ES-I3 (cell line): ENCODE results near the gene FBXO4.
"Not testable (repeated sequence)": the region's sequence is repeated elsewhere in the genome, so short reads cannot be mapped to it uniquely, and the experiment has no call there.

Source experiments
- H3K36me3 ChIP-seq: 2 replicates; pipeline ENCODE4 v1.6.1; 2013; ENCODE audit warnings: mild to moderate bottlenecking, low read length, control low read depth, moderate library complexity; ENCODE audit not compliant: insufficient read depth
- H3K4me1 ChIP-seq: 2 replicates; pipeline ENCODE4 v1.6.1; 2013; ENCODE audit warnings: mild to moderate bottlenecking, control low read depth, low read length; ENCODE audit not compliant: insufficient read depth
- H3K9ac ChIP-seq: 2 replicates; pipeline ENCODE4 v1.6.1; 2013; ENCODE audit warnings: low read depth, mild to moderate bottlenecking, low read length, moderate library complexity
- H3K9me3 ChIP-seq: 2 replicates; pipeline ENCODE4 v1.6.1; 2013; ENCODE audit warnings: mild to moderate bottlenecking, low read length, moderate library complexity; ENCODE audit not compliant: control insufficient read depth, insufficient read depth

Gene FBXO4

DNA sequence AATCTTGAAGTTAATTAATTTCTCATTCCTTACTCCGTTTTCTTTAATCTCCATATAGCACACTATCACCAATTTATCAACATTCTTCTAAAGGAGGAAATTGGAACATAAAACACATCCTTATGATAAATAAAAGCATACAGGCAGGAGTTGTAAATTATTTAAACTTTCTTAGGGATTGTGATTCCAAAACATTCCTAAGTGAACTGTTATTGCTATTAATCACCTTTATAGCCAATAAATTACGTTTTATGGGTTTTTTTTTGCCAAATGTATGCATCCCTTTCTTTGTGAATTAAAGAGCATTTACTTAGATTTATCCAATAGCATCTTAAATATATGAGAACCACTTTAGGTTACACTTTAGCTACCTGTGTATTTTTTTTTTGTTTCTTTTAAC, 55.3 kb downstream of the FBXO4 start:
- Histone ChIP-seq H3K9me3 (peaks cover 4% of the 10 kb centered on the region; the same call in 1 of the 2 replicates), H3K36me3 (no peaks in the 10 kb centered on the region), H3K9ac (no peak overlapping the region), H3K4me1 (no peaks in the 10 kb centered on the region)

DNA sequence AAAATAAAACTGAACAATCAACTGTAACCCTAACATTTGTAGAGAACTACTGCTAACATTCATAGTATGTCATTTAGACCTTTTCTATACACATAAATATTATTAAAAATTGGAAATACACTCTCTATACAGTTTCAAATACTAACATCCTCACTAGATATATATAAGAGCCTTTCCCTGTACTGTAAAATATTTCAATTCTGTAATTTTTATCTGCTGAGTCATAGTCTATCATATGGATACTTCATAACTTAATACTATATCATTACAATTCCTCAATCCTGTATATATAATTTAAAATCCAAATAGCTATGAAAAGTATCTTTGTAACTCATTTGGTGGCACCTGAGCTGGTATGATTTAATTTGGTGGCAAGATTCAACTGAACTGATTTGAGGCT, 55.8 kb downstream of the FBXO4 start:
- Histone ChIP-seq H3K4me1 (no peaks in the 10 kb centered on the region), H3K9me3 (0 out of 2 replicates have a peak, but pooled peaks cover under 1% of the 10 kb centered on the region), H3K9ac (no peak overlapping the region), H3K36me3 (no peaks in the 10 kb centered on the region)

DNA sequence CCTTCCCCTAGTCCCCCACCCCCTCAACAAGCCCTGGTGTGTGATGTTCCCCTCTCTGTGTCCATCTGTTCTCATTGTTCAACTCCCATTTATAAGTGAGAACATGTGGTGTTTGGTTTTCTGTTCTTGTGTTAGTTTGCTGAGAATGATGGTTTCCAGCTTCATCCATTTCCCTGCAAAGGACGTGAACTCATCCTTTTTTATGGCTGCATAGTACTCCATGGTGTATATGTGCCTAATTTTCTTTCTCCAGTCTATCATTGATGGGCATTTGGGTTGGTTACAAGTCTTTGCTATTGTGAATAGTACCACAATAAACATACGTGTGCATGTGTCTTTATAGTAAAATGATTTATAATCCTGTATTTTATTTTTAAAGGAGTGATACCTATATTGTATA, 57.8 kb downstream of the FBXO4 start:
- H3K9me3 ChIP-seq, H3K36me3 ChIP-seq, H3K9ac ChIP-seq, H3K4me1 ChIP-seq: not testable (repeated sequence)

DNA sequence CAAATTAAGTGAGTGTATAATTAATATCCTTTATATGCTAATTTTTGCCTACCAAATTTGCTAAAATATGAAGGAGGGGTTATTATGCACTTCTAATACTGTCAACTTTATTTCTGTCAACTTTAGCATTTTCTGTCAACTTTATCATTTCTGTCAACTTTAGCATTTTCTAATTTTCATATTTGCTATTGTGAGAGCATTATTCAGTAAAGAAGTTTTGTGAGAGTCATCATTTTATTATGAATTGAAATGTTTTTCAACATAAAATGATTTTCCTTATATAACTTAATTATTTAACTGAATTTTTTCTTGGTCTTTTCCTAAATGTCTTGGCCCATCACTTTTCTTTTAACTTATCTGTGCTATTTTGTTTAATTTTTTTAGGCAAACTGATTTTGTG, 58.2 kb downstream of the FBXO4 start:
- no peaks in the 10 kb centered on the region for H3K36me3 ChIP-seq
- no peaks in the 10 kb centered on the region for H3K9me3 ChIP-seq
- H3K4me1 ChIP-seq = no peaks in the 10 kb centered on the region
- no peak overlapping the region for H3K9ac ChIP-seq

- Histone ChIP-seq H3K9me3 (no peaks in the 10 kb centered on the region), H3K9ac (no peak overlapping the region), H3K4me1 (no peaks in the 10 kb centered on the region), H3K36me3 (no peaks in the 10 kb centered on the region)
These were observed 61.0 kb downstream of the FBXO4 start for GRCh38 chr5:41985945-41986695.
